Kidney epithelial cell (primary cell): ENCODE results near the gene RSAD1. TPM values are rescaled to one million over a fixed set of nuclear protein-coding genes. Genes with fewer than 3 reads are reported as not detected.

ENCODE experiments used
- DNase-seq: peaks from one replicate; pipeline ENCODE4 v3.0.0-alpha.2; 2010; ENCODE audit warnings: low read depth
- H3K27me3 ChIP-seq: 2 replicates; pipeline ENCODE4 v1.6.0; 2011; ENCODE audit warnings: low read length; ENCODE audit not compliant: control insufficient read depth, insufficient read depth
- H3K36me3 ChIP-seq: 2 replicates; pipeline ENCODE4 v1.5.1; 2011; ENCODE audit warnings: low read length; ENCODE audit not compliant: control insufficient read depth, insufficient read depth
- H3K4me3 ChIP-seq: 2 replicates; pipeline ENCODE4 v1.5.1; 2011; ENCODE audit warnings: low read depth, mild to moderate bottlenecking, control low read depth, low read length
- CTCF ChIP-seq: IDR thresholded peaks from 2 replicates; pipeline ENCODE4 v1.5.1; 2011; ENCODE audit warnings: mild to moderate bottlenecking, moderate library complexity, low read length, control low read depth, inconsistent platforms; ENCODE audit not compliant: insufficient read depth, poor library complexity, severe bottlenecking
- total RNA-seq: library from RNA; depleted of rRNA; stranded (reverse); fragments of >200 nt; gene quantifications from 2 replicates; pipeline ENCODE4 v1.2.3, GENCODE V29; 2015

RSAD1 gene
- total RNA-seq, 1 donor from 2014 or later: 28.4 TPM

DNA sequence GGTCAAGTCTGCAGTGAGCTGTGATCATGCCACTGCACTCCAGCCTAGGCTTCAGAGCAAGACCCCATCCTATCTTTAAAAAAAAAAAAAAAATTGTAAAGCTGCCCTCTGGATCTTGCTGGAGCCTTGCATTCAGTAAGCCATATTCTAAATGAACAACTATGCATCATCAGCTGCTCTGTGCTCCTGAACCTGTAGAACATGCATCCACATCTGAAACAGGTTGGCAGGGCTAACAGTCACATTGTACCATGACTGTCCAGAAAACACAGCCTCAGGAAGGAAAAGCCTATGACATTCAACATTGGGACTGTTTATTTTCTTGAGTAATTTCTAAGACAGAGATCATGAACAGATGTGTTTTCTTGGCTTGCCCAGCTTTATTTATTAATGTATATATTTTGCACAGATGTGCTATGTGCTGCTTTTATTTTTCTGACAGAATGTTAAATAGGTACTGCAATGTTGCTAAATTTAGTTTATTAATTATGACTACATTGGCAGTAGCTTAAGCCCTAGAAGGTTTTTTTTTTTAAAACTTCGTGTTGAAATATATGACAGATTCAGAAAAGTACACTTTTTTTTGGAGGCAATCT is 32.8 kb upstream of the RSAD1 start:
- H3K27me3 ChIP-seq: no peaks in the 10 kb centered on the region
- no peak overlapping the region for H3K4me3 ChIP-seq
- TF ChIP-seq CTCF: no peak
- no peak for DNase-seq
- H3K36me3 ChIP-seq: no peaks in the 10 kb centered on the region

- no peaks in the 10 kb centered on the region for H3K27me3 ChIP-seq
- no peak overlapping the region for H3K4me3 ChIP-seq
- H3K36me3 ChIP-seq: no peaks in the 10 kb centered on the region
- TF ChIP-seq CTCF: no peak
- no peak for DNase-seq
Measured at GRCh38 chr17:50447870-50448595, 30.6 kb upstream of the RSAD1 start.

DNA sequence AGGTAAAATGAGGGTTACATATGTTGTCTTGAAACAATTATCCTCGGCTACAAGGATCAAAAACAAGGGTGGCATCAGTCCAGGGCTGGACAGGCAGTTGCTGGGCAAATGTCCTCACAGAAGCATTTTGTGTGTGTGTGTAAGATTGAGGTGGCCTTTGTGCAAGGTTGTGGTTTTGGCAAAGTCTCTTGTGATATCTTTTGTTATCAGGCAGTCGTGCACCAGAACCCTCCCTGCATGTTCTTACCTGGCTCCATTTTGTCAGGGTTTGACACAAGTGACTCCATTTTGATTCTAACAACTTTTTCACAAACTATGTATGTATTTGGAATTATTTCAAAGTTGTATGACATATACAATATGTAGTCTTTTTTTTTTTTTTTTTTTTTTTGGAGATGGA is 30.0 kb upstream of the RSAD1 start:
- Histone ChIP-seq H3K4me3 (no peak overlapping the region), H3K36me3 (no peaks in the 10 kb centered on the region), H3K27me3 (no peaks in the 10 kb centered on the region)
- DNase-seq: no peak
- no peak for TF ChIP-seq CTCF

GRCh38 chr17:50451943-50452629 is 26.6 kb upstream of the RSAD1 start:
- Histone ChIP-seq H3K36me3 (no peaks in the 10 kb centered on the region), H3K27me3 (no peaks in the 10 kb centered on the region), H3K4me3 (no peak overlapping the region)
- DNase-seq: no peak
- no peak for TF ChIP-seq CTCF

GRCh38 chr17:50452630-50453300 is 25.9 kb upstream of the RSAD1 start:
- no peaks in the 10 kb centered on the region for H3K27me3 ChIP-seq
- DNase-seq: no peak
- H3K4me3 ChIP-seq: no peak overlapping the region
- H3K36me3 ChIP-seq: no peaks in the 10 kb centered on the region
- no peak for TF ChIP-seq CTCF
